Gastrocnemius medialis (tissue), 4 donors: ENCODE measurements around the gene GINS2. TPM values are rescaled to one million over a fixed set of nuclear protein-coding genes. Genes with fewer than 3 reads are reported as not detected.

Source experiments
- ATAC-seq, 2 donors: fragments of 150-250 bp; one replicate each; pipeline ENCODE4 v1.9.1; 2016
- DNase-seq, 2 donors: peaks; one replicate each; pipeline ENCODE4 v3.0.0-alpha.2; 2019
- H3K27ac ChIP-seq, 4 donors: fragments of 200-600 bp; sonication (generic); 1 replicate in 1 of 4; 2 replicates in 3 of 4; pipeline ENCODE4 v1.5.1; 2016 to 2018; ENCODE audit warnings: mild to moderate bottlenecking in 2 of 4, moderate library complexity in 1 of 4
- H3K27me3 ChIP-seq, 3 donors: fragments of 200-600 bp; sonication (generic) in 2 of 3; 1 replicate in 1 of 3; 2 replicates in 2 of 3; pipeline versions ENCODE4 v1.5.1 to v1.6.0; 2016 to 2019; ENCODE audit warnings: mild to moderate bottlenecking in 1 of 3, moderate library complexity in 1 of 3
- H3K36me3 ChIP-seq, 2 donors: fragments of 200-600 bp; sonication (generic) in 1 of 2; one replicate each; pipeline ENCODE4 v1.5.1; 2017 to 2018
- H3K4me1 ChIP-seq, 2 donors: fragments of 200-600 bp; sonication (generic) in 1 of 2; one replicate each; pipeline ENCODE4 v1.5.1; 2016 to 2017; ENCODE audit warnings: mild to moderate bottlenecking in 2 of 2
- H3K4me3 ChIP-seq, 4 donors: fragments of 200-600 bp; sonication (generic) in 3 of 4; 1 replicate in 1 of 4; 2 replicates in 3 of 4; pipeline ENCODE4 v1.5.1; 2016 to 2019; ENCODE audit warnings: mild to moderate bottlenecking in 2 of 4
- H3K9me3 ChIP-seq, 3 donors: fragments of 200-600 bp; sonication (generic) in 2 of 3; 1 replicate in 1 of 3; 2 replicates in 2 of 3; pipeline ENCODE4 v1.5.1; 2016 to 2019
- CTCF ChIP-seq, 5 experiments: fragments of 450-650 bp in 3 of 5; fragments of 200-600 bp in 2 of 5; sonication (generic) in 2 of 5; IDR thresholded peaks in 4 of 5; conservative IDR thresholded peaks in 1 of 5; 1 replicate in 4 of 5; 2 replicates in 1 of 5; pipeline ENCODE4 v1.5.1; 2016 to 2019; ENCODE audit warnings: antibody characterized with exemption in 5 of 5, mild to moderate bottlenecking in 3 of 5, moderate library complexity in 3 of 5
- POLR2A ChIP-seq, 2 donors: fragments of 450-650 bp; IDR thresholded peaks; one replicate each; pipeline ENCODE4 v1.6.1; 2017; ENCODE audit warnings: antibody characterized with exemption in 2 of 2, mild to moderate bottlenecking in 2 of 2, moderate library complexity in 2 of 2
- in situ Hi-C, 4 donors: fragments of 200-750 bp; cut with MboI; loops; one replicate each; pipeline versions ENCODE4 v1.15.0 to v1.8.0; 2017; ENCODE audit warnings: low sequenced_read_pairs in 4 of 4
- intact Hi-C: fragments of 100-400 bp; cut with DNase I; formaldehyde crosslinking; loops from one replicate; pipeline ENCODE4 v1.15.1; 2023; ENCODE audit warnings: low total_unique reads
- total RNA-seq, 4 donors: library from RNA; depleted of rRNA; stranded (reverse); fragments of >200 nt; gene quantifications; one replicate each; pipeline versions ENCODE4 v1.1.0 to v1.2.3, GENCODE V29; 2016

Gene GINS2
- total RNA-seq, 4 donors from 2014 or later: 0.33 to 1.6 (median 1.6) TPM; not detected in 1

- no peaks in the 10 kb centered on the region for H3K9me3 ChIP-seq
- H3K4me3 ChIP-seq: no peak overlapping the region
- TF ChIP-seq POLR2A (IDR thresholded peaks at IDR 0.05) (no peak), CTCF (IDR thresholded peaks at IDR 0.05 in 4 of 5, conservative IDR thresholded peaks at IDR 0.05 in 1 of 5) (no peak)
- H3K27ac ChIP-seq: peak overlapping the region in 3 of 4 donors; percentile 23 to 85 (median 81)
- intact Hi-C loops (no loop called here), in situ Hi-C loops (no loop called here)
- DNase-seq (no peak), ATAC-seq (no peak)
- no peaks in the 10 kb centered on the region for H3K27me3 ChIP-seq
- H3K36me3 ChIP-seq: no peaks in the 10 kb centered on the region
- peaks cover 32 to 44% of the 10 kb centered on the region in 2 donors for H3K4me1 ChIP-seq
Observed at GRCh38 chr16:85629326-85629725, 59.4 kb downstream of the GINS2 start.

DNA sequence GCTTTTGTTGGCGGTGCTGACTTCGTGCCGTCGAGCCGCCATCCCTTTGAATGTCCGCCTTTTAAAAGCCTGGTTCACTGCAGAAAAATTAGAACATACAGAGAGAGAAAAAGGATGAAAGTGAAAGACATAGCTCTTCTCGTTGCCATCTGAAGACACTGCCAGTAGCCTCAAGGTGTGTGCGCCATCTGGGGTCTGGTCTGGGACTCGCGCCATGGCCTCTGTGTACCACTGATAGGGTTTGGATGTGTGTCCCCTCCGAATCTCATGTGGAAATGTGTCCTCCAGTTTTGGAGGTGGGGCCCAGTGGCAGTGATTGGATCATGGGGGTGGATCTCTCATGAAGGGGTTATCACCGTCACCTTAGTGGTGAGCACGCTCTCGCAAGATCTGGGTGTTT is 60.1 kb downstream of the GINS2 start:
- ATAC-seq (no peak), DNase-seq (no peak)
- peak overlapping the region; percentile 79 to 85 (median 82) for H3K27ac ChIP-seq
- in situ Hi-C loops (no loop called here), intact Hi-C loops (no loop called here)
- TF ChIP-seq CTCF (IDR thresholded peaks at IDR 0.05 in 4 of 5, conservative IDR thresholded peaks at IDR 0.05 in 1 of 5) (no peak), POLR2A (IDR thresholded peaks at IDR 0.05) (no peak)
- peaks cover 37 to 44% of the 10 kb centered on the region in 2 donors for H3K4me1 ChIP-seq
- H3K4me3 ChIP-seq: no peak overlapping the region
- no peaks in the 10 kb centered on the region for H3K36me3 ChIP-seq
- H3K27me3 ChIP-seq: no peaks in the 10 kb centered on the region
- H3K9me3 ChIP-seq: no peaks in the 10 kb centered on the region

GRCh38 chr16:85628265-85628556 is 60.5 kb downstream of the GINS2 start:
- peaks cover 42 to 47% of the 10 kb centered on the region in 2 donors for H3K4me1 ChIP-seq
- DNase-seq (no peak), ATAC-seq (peak in 1 of 2 donors; percentile 2)
- in situ Hi-C loops: no loop called here
- H3K4me3 ChIP-seq: peak overlapping the region in 2 of 4 donors; percentile 21 to 31
- no peaks in the 10 kb centered on the region for H3K27me3 ChIP-seq
- TF ChIP-seq POLR2A (IDR thresholded peaks at IDR 0.05) (peak in 1 of 2 donors; percentile 26), CTCF (IDR thresholded peaks at IDR 0.05 in 4 of 5, conservative IDR thresholded peaks at IDR 0.05 in 1 of 5) (no peak)
- intact Hi-C loops: no loop called here
- peak overlapping the region; percentile 79 to 85 (median 82) for H3K27ac ChIP-seq
- no peaks in the 10 kb centered on the region for H3K9me3 ChIP-seq
- H3K36me3 ChIP-seq: no peaks in the 10 kb centered on the region

DNA sequence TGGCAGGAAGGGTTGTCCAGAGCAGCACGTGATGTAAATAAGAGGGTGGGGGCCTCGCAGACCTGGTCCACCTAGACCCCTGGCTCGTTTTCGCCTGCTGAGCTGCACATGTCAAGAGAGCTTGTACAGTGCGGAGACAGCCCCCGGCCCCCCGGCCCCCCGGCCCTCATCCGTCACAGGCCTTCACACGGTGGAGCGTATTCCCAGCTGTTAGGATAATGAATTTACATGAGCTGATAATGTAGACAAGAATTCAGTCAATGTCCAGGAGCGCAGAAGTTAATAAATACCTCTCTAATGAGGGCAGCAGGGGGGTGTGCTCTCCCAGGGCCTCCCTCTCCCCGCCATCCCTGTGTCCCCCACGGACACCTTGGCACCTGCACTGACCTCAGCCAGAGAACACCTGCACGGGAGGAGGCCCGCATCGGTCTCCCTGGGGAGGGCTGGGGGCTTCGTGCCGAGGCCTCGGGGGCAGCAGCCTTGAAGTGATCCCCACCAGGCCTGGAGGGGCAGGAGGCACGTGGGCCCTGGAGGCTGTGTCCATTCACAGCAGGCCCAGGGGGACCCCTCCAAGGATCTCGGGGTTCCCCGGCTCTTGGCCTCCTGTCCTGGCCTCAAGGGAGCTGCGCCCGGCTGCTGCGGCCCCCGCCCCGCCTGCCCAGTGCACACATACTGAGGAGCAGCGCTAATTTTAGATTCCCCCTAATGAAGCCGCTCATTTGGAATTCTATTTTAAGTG is 61.1 kb downstream of the GINS2 start:
- ATAC-seq (peak; percentile 93 to 94), DNase-seq (peak; percentile 48 to 73)
- Histone ChIP-seq H3K27me3 (no peaks in the 10 kb centered on the region), H3K27ac (peak overlapping the region; percentile 79 to 85 (median 82)), H3K4me1 (peaks cover 43 to 47% of the 10 kb centered on the region in 2 donors), H3K9me3 (no peaks in the 10 kb centered on the region), H3K36me3 (no peaks in the 10 kb centered on the region), H3K4me3 (peak overlapping the region; percentile 21 to 37 (median 30))
- intact Hi-C loops (no loop called here), in situ Hi-C loops (no loop called here)
- TF ChIP-seq POLR2A (IDR thresholded peaks at IDR 0.05) (no peak), CTCF (IDR thresholded peaks at IDR 0.05 in 4 of 5, conservative IDR thresholded peaks at IDR 0.05 in 1 of 5) (no peak)
